Body of pancreas (tissue), 4 donors: ENCODE measurements around the gene IL4.

Source experiments
- CTCF ChIP-seq, 7 experiments: fragments of 450-650 bp in 4 of 7; fragments of 200-600 bp in 3 of 7; sonication (generic) in 3 of 7; IDR thresholded peaks; one replicate each; pipeline ENCODE4 v1.5.1; 2016 to 2019; ENCODE audit warnings: antibody characterized with exemption in 7 of 7
- POLR2A ChIP-seq, 3 donors: fragments of 450-650 bp; IDR thresholded peaks; one replicate each; pipeline ENCODE4 v1.6.1; 2016; ENCODE audit warnings: antibody characterized with exemption in 3 of 3, mild to moderate bottlenecking in 2 of 3

- no peak for TF ChIP-seq CTCF (IDR thresholded peaks at IDR 0.05)
- TF ChIP-seq POLR2A (IDR thresholded peaks at IDR 0.05), result no peak
These were observed 16.0 kb upstream of the IL4 start, which contains the start of gene IL13 for GRCh38 chr5:132657676-132658380.
